GM10266 (cell line): ENCODE results near the gene RANBP17.
"Not testable (repeated sequence)": the region's sequence is repeated elsewhere in the genome, so short reads cannot be mapped to it uniquely, and the experiment has no call there.

ENCODE experiments used
- DNase-seq: peaks from one replicate; pipeline ENCODE4 v3.0.0; 2012; ENCODE audit errors: extremely low spot score
- TF ChIP-seq, protein P1 (sequence below): IDR thresholded peaks from 2 replicates; pipeline ENCODE4 v1.5.1; 2012; ENCODE audit warnings: mild to moderate bottlenecking, low read depth; ENCODE audit not compliant: control insufficient read depth, insufficient read depth; ENCODE audit errors: missing control alignments

The RANBP17 gene

DNA sequence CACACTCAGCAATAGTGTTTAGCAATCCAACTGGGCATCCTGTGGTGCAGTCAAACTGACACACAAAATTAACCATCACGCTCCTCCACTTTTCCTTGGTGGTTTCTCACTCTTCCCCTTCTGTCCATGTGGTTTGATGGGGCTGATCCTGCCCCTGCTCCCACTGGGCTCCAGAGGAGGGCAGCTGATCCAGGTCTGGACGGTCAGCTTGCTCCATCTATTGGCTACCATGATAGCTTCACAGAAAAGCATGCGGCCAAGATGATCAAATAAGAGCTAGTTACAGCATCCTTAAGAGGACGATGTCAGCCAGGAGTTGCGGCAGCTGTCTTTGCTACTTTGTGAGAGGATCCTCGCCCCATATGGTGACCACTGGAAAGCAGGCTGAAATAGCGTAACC is 29.6 kb upstream of the RANBP17 start:
- DNase-seq: no peak

GRCh38 chr5:170833981-170834380 is 27.8 kb upstream of the RANBP17 start:
- not testable (repeated sequence) for DNase-seq

More for the DNA sequence above, 29.6 kb upstream of the RANBP17 start:
- TF ChIP-seq, protein P1, sequence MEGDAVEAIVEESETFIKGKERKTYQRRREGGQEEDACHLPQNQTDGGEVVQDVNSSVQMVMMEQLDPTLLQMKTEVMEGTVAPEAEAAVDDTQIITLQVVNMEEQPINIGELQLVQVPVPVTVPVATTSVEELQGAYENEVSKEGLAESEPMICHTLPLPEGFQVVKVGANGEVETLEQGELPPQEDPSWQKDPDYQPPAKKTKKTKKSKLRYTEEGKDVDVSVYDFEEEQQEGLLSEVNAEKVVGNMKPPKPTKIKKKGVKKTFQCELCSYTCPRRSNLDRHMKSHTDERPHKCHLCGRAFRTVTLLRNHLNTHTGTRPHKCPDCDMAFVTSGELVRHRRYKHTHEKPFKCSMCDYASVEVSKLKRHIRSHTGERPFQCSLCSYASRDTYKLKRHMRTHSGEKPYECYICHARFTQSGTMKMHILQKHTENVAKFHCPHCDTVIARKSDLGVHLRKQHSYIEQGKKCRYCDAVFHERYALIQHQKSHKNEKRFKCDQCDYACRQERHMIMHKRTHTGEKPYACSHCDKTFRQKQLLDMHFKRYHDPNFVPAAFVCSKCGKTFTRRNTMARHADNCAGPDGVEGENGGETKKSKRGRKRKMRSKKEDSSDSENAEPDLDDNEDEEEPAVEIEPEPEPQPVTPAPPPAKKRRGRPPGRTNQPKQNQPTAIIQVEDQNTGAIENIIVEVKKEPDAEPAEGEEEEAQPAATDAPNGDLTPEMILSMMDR: no peak

DNA sequence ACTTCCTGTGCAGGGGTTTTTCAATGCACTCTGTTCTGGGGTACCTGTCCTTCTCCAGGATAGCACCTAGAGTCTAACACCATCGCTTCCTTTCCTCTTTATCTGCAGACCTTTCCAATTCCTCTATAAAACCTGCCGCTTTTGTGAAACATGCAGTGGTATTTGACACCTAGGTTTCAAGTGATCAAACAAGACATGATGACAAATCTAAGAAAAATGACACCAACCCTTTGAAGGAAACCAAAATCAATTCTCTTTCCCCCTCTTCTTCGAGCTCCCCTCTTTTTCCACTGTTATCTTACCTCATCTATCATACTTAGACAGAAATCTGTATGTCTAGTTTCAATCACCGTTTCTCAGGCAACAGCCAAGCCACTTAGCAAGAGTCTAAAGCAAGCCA is 25.6 kb upstream of the RANBP17 start:
- TF ChIP-seq, protein P1: no peak
- DNase-seq: no peak

- DNase-seq: no peak
- TF ChIP-seq, protein P1: no peak
Observed at GRCh38 chr5:170843870-170844269, 17.9 kb upstream of the RANBP17 start.

GRCh38 chr5:170844651-170845050 is 17.2 kb upstream of the RANBP17 start:
- TF ChIP-seq, protein P1: no peak
- DNase-seq: no peak

- DNase-seq: no peak
- TF ChIP-seq, protein P1: no peak
Observed at GRCh38 chr5:170846416-170846815, 15.4 kb upstream of the RANBP17 start.

GRCh38 chr5:170846846-170847245 is 15.0 kb upstream of the RANBP17 start:
- no peak for DNase-seq
- TF ChIP-seq, protein P1: no peak

DNA sequence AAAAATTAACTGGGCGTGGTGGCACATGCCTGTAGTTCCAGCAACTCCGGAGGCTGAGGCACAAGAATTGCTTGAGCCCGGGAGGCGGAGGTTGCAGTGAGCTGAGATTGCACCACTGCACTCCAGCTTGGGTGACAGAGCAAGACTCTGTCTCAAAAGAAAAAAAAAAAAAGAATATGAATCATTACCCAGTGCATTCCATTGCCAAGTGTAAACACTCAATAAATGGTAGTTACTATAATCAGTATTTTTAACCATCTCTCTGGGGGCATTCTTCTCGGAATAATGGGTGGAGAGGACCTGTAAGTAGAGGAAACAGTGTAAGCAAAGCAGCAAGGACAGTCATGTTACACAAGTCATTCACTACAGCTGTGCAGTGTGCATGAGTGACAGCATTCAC is 13.8 kb upstream of the RANBP17 start:
- TF ChIP-seq, protein P1: no peak
- DNase-seq: no peak
